ENCODE measurements around the gene EFCAB6. TPM values are rescaled to one million over a fixed set of nuclear protein-coding genes. Genes with fewer than 3 reads are reported as not detected.

EFCAB6 gene
- total RNA-seq, 1 donor from 2014 or later: 1.1 TPM

- peaks cover 6% of the 10 kb centered on the region for H3K27me3 Mint-ChIP-seq (ENCODE audit: low read depth)
- H3K27ac Mint-ChIP-seq (ENCODE audit: unreplicated experiment): peak overlapping the region; percentile 41
- no peaks in the 10 kb centered on the region for H3K36me3 Mint-ChIP-seq (ENCODE audit: low read depth)
- no peak for TF ChIP-seq CTCF (IDR thresholded peaks at IDR 0.05)
- no peaks in the 10 kb centered on the region for H3K9me3 Mint-ChIP-seq (ENCODE audit: low read depth)
- no peaks in the 10 kb centered on the region for H3K4me1 Mint-ChIP-seq (ENCODE audit: low read depth)
- DNase-seq (ENCODE audit: low spot score): no peak
- no peak overlapping the region for H3K4me3 Mint-ChIP-seq (ENCODE audit: unreplicated experiment)
Observed at GRCh38 chr22:43526117-43526655, 285.9 kb downstream of the EFCAB6 start.

GRCh38 chr22:43521716-43522115, 290.4 kb downstream of the EFCAB6 start:
- Mint-ChIP-seq H3K27me3 (ENCODE audit: low read depth) (peaks cover 6% of the 10 kb centered on the region), H3K27ac (ENCODE audit: unreplicated experiment) (no peak overlapping the region), H3K4me1 (ENCODE audit: low read depth) (no peaks in the 10 kb centered on the region), H3K9me3 (ENCODE audit: low read depth) (no peaks in the 10 kb centered on the region), H3K4me3 (ENCODE audit: unreplicated experiment) (no peak overlapping the region), H3K36me3 (ENCODE audit: low read depth) (no peaks in the 10 kb centered on the region)
- DNase-seq (ENCODE audit: low spot score): no peak
- TF ChIP-seq CTCF (IDR thresholded peaks at IDR 0.05): no peak

GRCh38 chr22:43520632-43521039, 291.5 kb downstream of the EFCAB6 start:
- H3K27me3 Mint-ChIP-seq (ENCODE audit: low read depth): peaks cover 3% of the 10 kb centered on the region
- TF ChIP-seq CTCF (IDR thresholded peaks at IDR 0.05): no peak
- H3K27ac Mint-ChIP-seq (ENCODE audit: unreplicated experiment): no peak overlapping the region
- no peak overlapping the region for H3K4me3 Mint-ChIP-seq (ENCODE audit: unreplicated experiment)
- no peaks in the 10 kb centered on the region for H3K36me3 Mint-ChIP-seq (ENCODE audit: low read depth)
- no peak for DNase-seq (ENCODE audit: low spot score)
- no peaks in the 10 kb centered on the region for H3K4me1 Mint-ChIP-seq (ENCODE audit: low read depth)
- H3K9me3 Mint-ChIP-seq (ENCODE audit: low read depth): no peaks in the 10 kb centered on the region

DNA sequence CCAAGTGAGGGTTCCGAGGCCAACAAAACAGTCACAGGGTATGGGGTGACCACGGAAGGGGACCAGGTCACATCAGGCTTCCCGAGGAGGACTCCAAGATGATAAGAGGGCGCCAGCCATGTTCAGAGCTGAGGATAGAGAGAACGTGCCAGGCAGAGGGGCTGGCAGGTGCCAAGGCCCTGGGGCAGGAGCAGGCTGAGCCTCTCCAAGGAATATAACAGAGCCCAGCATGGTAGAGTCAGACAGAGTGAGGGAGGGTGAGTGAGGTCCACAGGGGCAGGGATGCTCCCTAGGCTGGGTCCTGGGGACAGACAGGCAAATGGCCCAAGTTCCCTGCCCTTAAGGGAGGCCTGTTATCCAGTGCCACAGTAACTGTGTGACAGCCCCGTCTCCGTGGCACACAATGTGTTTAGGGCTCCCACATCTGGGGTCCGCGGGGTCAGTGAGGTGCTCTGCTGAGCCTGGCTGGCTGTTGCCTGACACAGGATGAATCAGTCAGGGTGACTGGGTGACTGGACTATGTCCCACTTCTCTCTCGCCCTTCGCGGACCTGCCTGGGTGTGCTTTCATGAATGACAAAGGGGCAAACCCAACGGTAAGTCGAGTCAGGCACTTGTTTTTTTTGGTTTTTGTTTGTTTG, 295.0 kb downstream of the EFCAB6 start:
- Mint-ChIP-seq H3K4me3 (ENCODE audit: unreplicated experiment) (no peak overlapping the region), H3K4me1 (ENCODE audit: low read depth) (no peaks in the 10 kb centered on the region), H3K36me3 (ENCODE audit: low read depth) (no peaks in the 10 kb centered on the region), H3K27me3 (ENCODE audit: low read depth) (no peaks in the 10 kb centered on the region), H3K9me3 (ENCODE audit: low read depth) (no peaks in the 10 kb centered on the region), H3K27ac (ENCODE audit: unreplicated experiment) (no peak overlapping the region)
- DNase-seq (ENCODE audit: low spot score): peak; percentile 61
- TF ChIP-seq CTCF (IDR thresholded peaks at IDR 0.05): no peak

GRCh38 chr22:43516386-43516785, 295.7 kb downstream of the EFCAB6 start:
- peak; percentile 70 for DNase-seq (ENCODE audit: low spot score)
- no peak overlapping the region for H3K27ac Mint-ChIP-seq (ENCODE audit: unreplicated experiment)
- no peak for TF ChIP-seq CTCF (IDR thresholded peaks at IDR 0.05)
- no peaks in the 10 kb centered on the region for H3K27me3 Mint-ChIP-seq (ENCODE audit: low read depth)
- H3K4me1 Mint-ChIP-seq (ENCODE audit: low read depth): no peaks in the 10 kb centered on the region
- H3K36me3 Mint-ChIP-seq (ENCODE audit: low read depth): no peaks in the 10 kb centered on the region
- H3K9me3 Mint-ChIP-seq (ENCODE audit: low read depth): no peaks in the 10 kb centered on the region
- no peak overlapping the region for H3K4me3 Mint-ChIP-seq (ENCODE audit: unreplicated experiment)

Data from chondrocyte (in vitro differentiated cells).